GM23338 (cell line): ENCODE data around the gene KLF4. TPM values are rescaled to one million over a fixed set of nuclear protein-coding genes. Genes with fewer than 3 reads are reported as not detected.

Experiments
- ATAC-seq: fragments of 200-7000 bp; cut with Tn5 transposase; 3 replicates; pipeline ENCODE4 v1.9.1; 2020
- DNase-seq: peaks from one replicate; pipeline ENCODE4 v3.0.0-alpha.2; 2015; ENCODE audit warnings: low spot score
- H2AFZ ChIP-seq: fragments of 200-600 bp; sonication (generic); 2 replicates; pipeline ENCODE4 v1.8.0; 2016; ENCODE audit warnings: antibody characterized with exemption, mild to moderate bottlenecking, moderate library complexity
- H3F3A ChIP-seq: fragments of 200-600 bp; sonication (generic); replicated peaks from 2 replicates; pipeline ENCODE4 v1.8.0; 2017; ENCODE audit warnings: antibody characterized with exemption, mixed run types, low read depth
- H3K27ac ChIP-seq: fragments of 200-600 bp; sonication (generic); 2 replicates; pipeline ENCODE4 v1.6.1; 2016; ENCODE audit warnings: low read depth
- H3K27me3 ChIP-seq: fragments of 200-600 bp; sonication (generic); 2 replicates; pipeline ENCODE4 v1.8.0; 2016; ENCODE audit warnings: mild to moderate bottlenecking, mixed run types, moderate library complexity; ENCODE audit not compliant: insufficient read depth
- H3K36me3 ChIP-seq: fragments of 200-600 bp; sonication (generic); 2 replicates; pipeline ENCODE4 v1.8.0; 2016; ENCODE audit warnings: mild to moderate bottlenecking; ENCODE audit not compliant: insufficient read depth
- H3K4me1 ChIP-seq: fragments of 200-600 bp; sonication (generic); 2 replicates; pipeline ENCODE4 v1.8.0; 2016; ENCODE audit warnings: mild to moderate bottlenecking, moderate library complexity; ENCODE audit not compliant: insufficient read depth
- H3K4me2 ChIP-seq: fragments of 200-600 bp; sonication (generic); 2 replicates; pipeline ENCODE4 v1.7.1; 2017; ENCODE audit warnings: mixed run types
- H3K4me3 ChIP-seq: fragments of 200-600 bp; sonication (generic); 2 replicates; pipeline ENCODE4 v1.6.1; 2016; ENCODE audit warnings: mixed run types
- H3K79me2 ChIP-seq: fragments of 200-600 bp; sonication (generic); replicated peaks from 2 replicates; pipeline ENCODE4 v1.8.0; 2017; ENCODE audit warnings: mild to moderate bottlenecking; ENCODE audit not compliant: insufficient read depth
- H3K9me2 ChIP-seq: fragments of 200-600 bp; sonication (generic); 2 replicates; pipeline ENCODE4 v1.8.0; 2017; ENCODE audit not compliant: insufficient read depth
- H4K20me1 ChIP-seq: fragments of 200-600 bp; sonication (generic); replicated peaks from 2 replicates; pipeline ENCODE4 v1.8.0; 2017; ENCODE audit warnings: mild to moderate bottlenecking; ENCODE audit not compliant: insufficient read depth
- H3K27ac Mint-ChIP-seq: 2 replicates; pipeline ENCODE4 v1.8.0; 2020; ENCODE audit warnings: inconsistent platforms, mild to moderate bottlenecking, moderate library complexity, mixed read lengths
- H3K27me3 Mint-ChIP-seq: 3 replicates; pipeline ENCODE4 v1.8.0; 2022; ENCODE audit warnings: low read depth, mild to moderate bottlenecking, moderate library complexity, mixed read lengths, inconsistent platforms; ENCODE audit not compliant: insufficient read depth, poor library complexity
- H3K36me3 Mint-ChIP-seq: 3 replicates; pipeline ENCODE4 v1.8.0; 2021; ENCODE audit warnings: low read depth, mild to moderate bottlenecking, inconsistent platforms, moderate library complexity, mixed read lengths
- H3K4me1 Mint-ChIP-seq: 3 replicates; pipeline ENCODE4 v1.8.0; 2020; ENCODE audit warnings: mild to moderate bottlenecking, inconsistent platforms, mixed read lengths
- H3K4me3 Mint-ChIP-seq: 3 replicates; pipeline ENCODE4 v1.8.0; 2021; ENCODE audit warnings: moderate library complexity, mild to moderate bottlenecking, inconsistent platforms, mixed read lengths
- H3K9me3 Mint-ChIP-seq: 3 replicates; pipeline ENCODE4 v1.8.0; 2020; ENCODE audit warnings: moderate library complexity, mild to moderate bottlenecking, inconsistent platforms, mixed read lengths
- CREB1 ChIP-seq: fragments of 250-450 bp; sonication (Bioruptor Pico); IDR thresholded peaks from 2 replicates; pipeline ENCODE4 v1.5.0; 2020; ENCODE audit warnings: low read depth, mild to moderate bottlenecking, moderate library complexity
- CTCF ChIP-seq, 2 experiments: fragments of 200-600 bp in 1 of 2; sonication (generic) in 1 of 2; conservative IDR thresholded peaks; 2 replicates each; pipeline versions ENCODE4 v1.5.1 to v1.6.1; 2016 to 2017; ENCODE audit warnings: antibody characterized with exemption in 2 of 2, low read depth in 2 of 2, mild to moderate bottlenecking in 2 of 2, moderate library complexity in 1 of 2
- EZH2phosphoT487 ChIP-seq: fragments of 200-600 bp; sonication (generic); IDR thresholded peaks from one replicate; pipeline ENCODE4 v1.8.1; 2018; ENCODE audit warnings: antibody characterized with exemption; ENCODE audit not compliant: unreplicated experiment
- JUNB ChIP-seq: IDR thresholded peaks from one replicate; pipeline ENCODE4 v1.6.1; 2016; ENCODE audit warnings: antibody characterized with exemption; ENCODE audit not compliant: unreplicated experiment
- NANOG ChIP-seq: IDR thresholded peaks from 2 replicates; pipeline ENCODE4 v1.6.1; 2016; ENCODE audit warnings: antibody characterized with exemption, borderline replicate concordance
- POLR2AphosphoS5 ChIP-seq: IDR thresholded peaks from 2 replicates; pipeline ENCODE4 v1.6.1; 2016; ENCODE audit warnings: antibody characterized with exemption, low read depth
- REST ChIP-seq: IDR thresholded peaks from one replicate; pipeline ENCODE4 v1.6.1; 2018; ENCODE audit warnings: antibody characterized with exemption; ENCODE audit not compliant: unreplicated experiment
- STAT1 ChIP-seq: IDR thresholded peaks from one replicate; pipeline ENCODE4 v1.6.1; 2016; ENCODE audit warnings: antibody characterized with exemption; ENCODE audit not compliant: unreplicated experiment
- ZNF114 ChIP-seq: fragments of 250-450 bp; sonication (Bioruptor Pico); IDR thresholded peaks from 2 replicates; pipeline ENCODE4 v1.5.0; 2020; ENCODE audit warnings: mild to moderate bottlenecking, moderate library complexity
- ZNF331 ChIP-seq: fragments of 250-450 bp; sonication (Bioruptor Pico); IDR thresholded peaks from 2 replicates; pipeline ENCODE4 v1.5.0; 2020; ENCODE audit warnings: low read depth, mild to moderate bottlenecking, moderate library complexity
- ZNF462 ChIP-seq: fragments of 250-450 bp; sonication (Bioruptor Pico); IDR thresholded peaks from 2 replicates; pipeline ENCODE4 v1.5.0; 2020; ENCODE audit warnings: mild to moderate bottlenecking, moderate library complexity
- polyA plus RNA-seq: library from polyadenylated mRNA; unstranded; fragments of >200 nt; fragmentation: Nextera tagmentation; extraction: Ambion mirVana; gene quantifications from 2 replicates; pipeline ENCODE4 v1.2.1, GENCODE V29; 2016
- total RNA-seq: library from RNA; depleted of rRNA; stranded (reverse); fragments of >200 nt; shearing (Covaris generic); gene quantifications from 2 replicates; pipeline ENCODE4 v1.2.3, GENCODE V29; 2014
- TF ChIP-seq, protein P1 (sequence below): IDR thresholded peaks from 2 replicates; pipeline ENCODE4 v1.6.1; 2016; ENCODE audit warnings: antibody characterized with exemption

The KLF4 gene
- total and polyA plus RNA-seq, 2 experiments from 2014 or later: 8.3 to 29.8 TPM

- H2AFZ ChIP-seq: no peak overlapping the region
These were observed 15.3 kb upstream of the KLF4 start for GRCh38 chr9:107504585-107505455.

More at GRCh38 chr9:107504585-107505455, 15.3 kb upstream of the KLF4 start:
- no peaks in the 10 kb centered on the region for H4K20me1 ChIP-seq
- no peaks in the 10 kb centered on the region for H3K27me3 ChIP-seq
- Mint-ChIP-seq H3K36me3 (no peaks in the 10 kb centered on the region), H3K9me3 (no peaks in the 10 kb centered on the region), H3K4me1 (no peaks in the 10 kb centered on the region), H3K27ac (no peak overlapping the region), H3K4me3 (no peak overlapping the region), H3K27me3 (peaks cover under 1% of the 10 kb centered on the region)
- ATAC-seq: no peak
- H3K4me3 ChIP-seq: no peak overlapping the region
- H3K36me3 ChIP-seq: no peaks in the 10 kb centered on the region
- DNase-seq: no peak
- H3K79me2 ChIP-seq: no peaks in the 10 kb centered on the region
- no peak overlapping the region for H3K4me2 ChIP-seq
- H3K9me2 ChIP-seq: no peaks in the 10 kb centered on the region
- no peaks in the 10 kb centered on the region for H3F3A ChIP-seq
- no peak for TF ChIP-seq STAT1
- TF ChIP-seq, protein P1, sequence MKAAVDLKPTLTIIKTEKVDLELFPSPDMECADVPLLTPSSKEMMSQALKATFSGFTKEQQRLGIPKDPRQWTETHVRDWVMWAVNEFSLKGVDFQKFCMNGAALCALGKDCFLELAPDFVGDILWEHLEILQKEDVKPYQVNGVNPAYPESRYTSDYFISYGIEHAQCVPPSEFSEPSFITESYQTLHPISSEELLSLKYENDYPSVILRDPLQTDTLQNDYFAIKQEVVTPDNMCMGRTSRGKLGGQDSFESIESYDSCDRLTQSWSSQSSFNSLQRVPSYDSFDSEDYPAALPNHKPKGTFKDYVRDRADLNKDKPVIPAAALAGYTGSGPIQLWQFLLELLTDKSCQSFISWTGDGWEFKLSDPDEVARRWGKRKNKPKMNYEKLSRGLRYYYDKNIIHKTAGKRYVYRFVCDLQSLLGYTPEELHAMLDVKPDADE: no peak
- no peak for TF ChIP-seq CTCF (conservative IDR thresholded peaks at IDR 0.05; ENCODE audit: low read depth in 2 of 2)
- no peak for TF ChIP-seq ZNF114 (CRISPR knock-in tag)
- no peak for TF ChIP-seq ZNF462
- TF ChIP-seq REST: no peak
- TF ChIP-seq ZNF331: no peak
- no peak for TF ChIP-seq POLR2AphosphoS5
- no peak for TF ChIP-seq NANOG
- TF ChIP-seq EZH2phosphoT487: no peak
- TF ChIP-seq CREB1 (CRISPR knock-in tag): no peak
- TF ChIP-seq JUNB: no peak
- no peaks in the 10 kb centered on the region for H3K4me1 ChIP-seq
- H3K27ac ChIP-seq: no peak overlapping the region
